ENCODE data around the gene C3AR1. TPM values are rescaled to one million over a fixed set of nuclear protein-coding genes. Genes with fewer than 3 reads are reported as not detected.

The C3AR1 gene
- polyA plus RNA-seq, 1 donor (not counting 4 experiments of a cell fraction or from before 2014, with no cell fraction given): 0.60 TPM

- no peak overlapping the region for H3K9ac ChIP-seq (ENCODE audit: control insufficient read depth, extremely low read depth, insufficient read depth, low read length)
- dilution Hi-C loops (cut with MboI; ENCODE audit: extremely low pct_ligation_motif_present, low sequenced_read_pairs): no loop called here
- no peaks in the 10 kb centered on the region for H3K4me1 ChIP-seq (ENCODE audit: control insufficient read depth, extremely low read depth, insufficient read depth, low read length)
- no peaks in the 10 kb centered on the region for H3K27me3 ChIP-seq (ENCODE audit: control insufficient read depth, extremely low read depth, insufficient read depth, low read length)
- no peak for FAIRE-seq
- H3K27ac ChIP-seq (ENCODE audit: control insufficient read depth, insufficient read depth, low read length): no peak overlapping the region
- H3K4me3 ChIP-seq (ENCODE audit: control insufficient read depth in 2 of 3, extremely low read depth in 1 of 3, insufficient read depth in 2 of 3, low read depth in 1 of 3, low read length in 3 of 3): no peak overlapping the region
- H2AFZ ChIP-seq (ENCODE audit: control insufficient read depth, low read length): no peak overlapping the region
- H3K9me3 ChIP-seq (ENCODE audit: control insufficient read depth, low read depth, low read length): no peaks in the 10 kb centered on the region
- TF ChIP-seq, protein P1, sequence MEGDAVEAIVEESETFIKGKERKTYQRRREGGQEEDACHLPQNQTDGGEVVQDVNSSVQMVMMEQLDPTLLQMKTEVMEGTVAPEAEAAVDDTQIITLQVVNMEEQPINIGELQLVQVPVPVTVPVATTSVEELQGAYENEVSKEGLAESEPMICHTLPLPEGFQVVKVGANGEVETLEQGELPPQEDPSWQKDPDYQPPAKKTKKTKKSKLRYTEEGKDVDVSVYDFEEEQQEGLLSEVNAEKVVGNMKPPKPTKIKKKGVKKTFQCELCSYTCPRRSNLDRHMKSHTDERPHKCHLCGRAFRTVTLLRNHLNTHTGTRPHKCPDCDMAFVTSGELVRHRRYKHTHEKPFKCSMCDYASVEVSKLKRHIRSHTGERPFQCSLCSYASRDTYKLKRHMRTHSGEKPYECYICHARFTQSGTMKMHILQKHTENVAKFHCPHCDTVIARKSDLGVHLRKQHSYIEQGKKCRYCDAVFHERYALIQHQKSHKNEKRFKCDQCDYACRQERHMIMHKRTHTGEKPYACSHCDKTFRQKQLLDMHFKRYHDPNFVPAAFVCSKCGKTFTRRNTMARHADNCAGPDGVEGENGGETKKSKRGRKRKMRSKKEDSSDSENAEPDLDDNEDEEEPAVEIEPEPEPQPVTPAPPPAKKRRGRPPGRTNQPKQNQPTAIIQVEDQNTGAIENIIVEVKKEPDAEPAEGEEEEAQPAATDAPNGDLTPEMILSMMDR (optimal IDR thresholded peaks at IDR 0.05 in 1 of 3, IDR thresholded peaks at IDR 0.05 in 1 of 3, conservative IDR thresholded peaks at IDR 0.05 in 1 of 3; ENCODE audit: extremely low read depth in 1 of 3, insufficient read depth in 2 of 3, low read length in 3 of 3): no peak
- no peak for TF ChIP-seq EZH2 (IDR thresholded peaks at IDR 0.05; ENCODE audit: low read length)
- H3K9me1 ChIP-seq (ENCODE audit: control insufficient read depth, extremely low read depth, insufficient read depth, low read length): no peaks in the 10 kb centered on the region
- no peak overlapping the region for H3K4me2 ChIP-seq (ENCODE audit: control insufficient read depth, extremely low read depth, insufficient read depth, low read depth, low read length)
- H3K36me3 ChIP-seq (ENCODE audit: control insufficient read depth in 2 of 2, extremely low read depth in 1 of 2, insufficient read depth in 2 of 2, low read length in 2 of 2): no peaks in the 10 kb centered on the region
- no peaks in the 10 kb centered on the region for H3K79me2 ChIP-seq (ENCODE audit: control insufficient read depth, insufficient read depth, low read length)
- peak; percentile 55 for DNase-seq (ENCODE audit: low read depth, low spot score)
- H4K20me1 ChIP-seq (ENCODE audit: control insufficient read depth, extremely low read depth, insufficient read depth, low read length): no peaks in the 10 kb centered on the region
These were observed 54.8 kb downstream of the C3AR1 start for GRCh38 chr12:8011331-8011730.

Other genes with a start within 250 kb of the C3AR1 start
- 0.11 to 2.2 TPM (median 0.51 TPM) in 3 replicates for gene SLC2A14, start 193.4 kb downstream of the C3AR1 start, polyA plus RNA-seq
- gene SLC2A3, start 130.2 kb downstream of the C3AR1 start, polyA plus RNA-seq: 16.2 to 40.5 TPM (median 28.3 TPM) in 3 replicates
- gene FOXJ2, start 33.6 kb downstream of the C3AR1 start, polyA plus RNA-seq: 3.1 to 5.2 TPM (median 4.2 TPM) in 3 replicates
- 19.8 to 26.2 TPM (median 23.7 TPM) in 3 replicates for gene NECAP1, start 15.9 kb upstream of the C3AR1 start, polyA plus RNA-seq
- 0.28 to 0.56 TPM (median 0.31 TPM) in 3 replicates for gene CLEC4A, start 57.3 kb upstream of the C3AR1 start, polyA plus RNA-seq
- not detected in 3 replicates for gene ZNF705A, start 90.7 kb upstream of the C3AR1 start, polyA plus RNA-seq
- 0.04 to 0.05 TPM in 2 of 3 replicates, not detected in the other for gene FAM90A1, start 161.3 kb upstream of the C3AR1 start, polyA plus RNA-seq

All from keratinocyte (primary cell).